Cortex of kidney (tissue), 1 donor: ENCODE results near the gene SMPX.

Experiments
- DNase-seq: peaks from one replicate; lab custom pipeline; 2025; lab: John Stamatoyannopoulos, UW

SMPX gene

GRCh38 chrX:21711129-21711847 is 46.6 kb downstream of the SMPX start:
- no peak for DNase-seq

- no peak for DNase-seq
These were observed 49.8 kb downstream of the SMPX start for GRCh38 chrX:21708116-21708515.

GRCh38 chrX:21705225-21705624 is 52.7 kb downstream of the SMPX start:
- no peak for DNase-seq

- no peak for DNase-seq
These were observed 55.2 kb downstream of the SMPX start for GRCh38 chrX:21702725-21703124.

GRCh38 chrX:21700967-21701366 is 56.9 kb downstream of the SMPX start:
- no peak for DNase-seq

GRCh38 chrX:21700275-21700674 is 57.6 kb downstream of the SMPX start:
- no peak for DNase-seq

- no peak for DNase-seq
These were observed 58.8 kb downstream of the SMPX start for GRCh38 chrX:21699136-21699535.

- no peak for DNase-seq
These were observed 59.6 kb downstream of the SMPX start for GRCh38 chrX:21698272-21698671.

GRCh38 chrX:21691512-21692018 is 66.4 kb downstream of the SMPX start:
- DNase-seq = no peak

DNA sequence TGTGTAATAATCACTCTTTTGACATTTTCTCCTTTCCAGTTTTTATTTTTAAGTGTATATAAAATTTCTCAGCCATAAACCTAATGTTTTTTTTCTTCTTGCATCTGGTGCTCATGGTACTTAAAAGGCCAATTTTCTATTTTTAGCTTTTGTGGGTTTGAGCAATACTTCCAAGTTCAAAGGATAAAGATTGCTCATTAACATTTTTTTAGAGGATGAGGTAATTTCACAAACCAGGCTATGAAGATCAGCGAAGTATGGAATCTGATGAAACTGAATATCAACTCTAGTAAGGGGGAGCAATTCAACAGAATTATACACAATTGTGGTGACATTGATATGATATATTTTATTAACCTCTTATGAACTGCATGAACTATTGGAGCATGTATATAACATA is 74.0 kb downstream of the SMPX start:
- DNase-seq = no peak

DNA sequence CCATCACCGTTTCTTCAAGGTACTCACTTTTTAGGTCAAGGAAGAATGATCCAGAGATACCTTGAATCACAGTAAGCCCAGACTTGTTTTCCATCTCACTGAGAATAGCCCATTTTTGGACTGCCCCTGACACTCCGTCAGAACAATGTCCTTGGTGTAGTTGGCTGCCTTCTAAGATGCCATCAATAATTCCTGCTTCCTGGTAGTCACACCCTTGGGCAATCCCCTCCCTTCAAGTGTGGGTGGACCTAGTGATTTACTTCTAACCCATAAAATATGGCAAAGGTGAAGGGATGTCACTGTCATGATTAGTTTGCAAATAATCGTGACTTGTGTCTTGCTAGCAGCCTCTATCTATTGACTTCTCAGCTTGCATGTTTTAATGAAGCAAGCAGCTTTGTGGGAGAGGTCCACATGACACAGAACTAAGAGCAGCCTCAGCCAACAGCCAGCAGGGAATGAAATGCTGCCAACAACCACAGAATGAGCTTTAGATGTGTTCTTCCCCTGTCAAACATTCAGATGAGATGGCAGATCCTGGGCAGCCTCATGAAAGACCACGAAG is 79.8 kb downstream of the SMPX start:
- no peak for DNase-seq

- DNase-seq = no peak
These were observed 82.0 kb downstream of the SMPX start for GRCh38 chrX:21675931-21676330.

GRCh38 chrX:21674430-21675186 is 83.3 kb downstream of the SMPX start:
- DNase-seq = no peak

DNA sequence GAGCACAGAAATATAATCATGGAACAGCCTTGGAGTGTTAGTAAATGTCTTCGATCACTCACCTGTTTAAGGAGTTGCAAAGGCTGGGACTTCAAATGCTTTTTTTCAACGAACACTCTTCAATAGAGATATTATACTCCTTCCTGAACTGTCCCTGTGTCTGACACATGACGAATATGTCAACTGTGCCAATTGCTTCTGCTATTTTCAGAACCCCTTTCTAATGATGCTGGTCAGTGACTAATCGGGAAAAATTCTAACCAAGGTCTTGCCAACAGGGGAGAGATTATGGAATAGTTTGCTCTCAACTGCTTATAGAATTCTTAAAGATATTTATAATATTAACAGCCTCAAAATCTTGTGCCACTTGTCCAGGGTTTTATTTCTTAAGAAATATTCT is 91.2 kb downstream of the SMPX start:
- DNase-seq = no peak

- DNase-seq = no peak
These were observed 91.7 kb downstream of the SMPX start for GRCh38 chrX:21666252-21666651.

GRCh38 chrX:21662761-21663160 is 95.2 kb downstream of the SMPX start:
- DNase-seq = no peak

GRCh38 chrX:21661316-21661715 is 96.6 kb downstream of the SMPX start:
- DNase-seq = no peak

DNA sequence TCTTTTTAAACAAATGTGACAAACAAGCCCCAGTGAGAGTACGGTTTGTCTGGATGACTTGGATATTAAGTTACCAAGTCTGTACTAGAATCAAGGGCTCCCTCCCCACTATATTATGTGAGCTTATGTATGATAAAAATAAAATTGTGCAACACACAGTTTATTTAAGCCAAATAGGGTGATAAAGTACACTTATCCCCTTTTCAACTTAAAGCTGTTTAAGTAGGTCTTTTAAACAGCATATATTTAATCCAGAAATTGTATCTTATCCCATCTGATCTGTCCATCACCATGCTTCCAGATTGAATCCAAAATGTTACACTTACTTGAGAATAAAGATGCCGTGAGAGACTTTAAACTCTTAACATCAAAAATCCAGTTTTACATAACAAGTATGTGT is 97.8 kb downstream of the SMPX start:
- no peak for DNase-seq

DNA sequence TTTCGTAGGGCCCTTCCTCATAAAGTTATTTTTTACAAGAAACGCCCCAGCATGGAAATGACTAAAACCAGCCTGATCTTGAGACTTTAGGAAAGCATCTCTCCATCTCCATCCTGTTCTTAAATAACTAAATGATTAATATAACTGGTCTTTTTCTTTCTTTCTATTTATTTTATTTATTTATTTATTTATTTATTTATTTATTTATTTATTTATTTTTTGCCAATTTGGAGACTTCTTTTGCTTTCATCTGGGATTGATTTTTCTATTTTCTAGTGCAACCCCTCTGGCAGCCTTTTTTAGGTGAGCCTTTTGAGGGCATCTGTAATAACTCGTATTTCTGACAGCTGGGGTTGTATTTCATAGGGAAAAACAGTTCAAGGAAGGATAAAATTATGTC is 98.6 kb downstream of the SMPX start:
- no peak for DNase-seq

GRCh38 chrX:21658746-21659145 is 99.2 kb downstream of the SMPX start:
- no peak for DNase-seq

DNA sequence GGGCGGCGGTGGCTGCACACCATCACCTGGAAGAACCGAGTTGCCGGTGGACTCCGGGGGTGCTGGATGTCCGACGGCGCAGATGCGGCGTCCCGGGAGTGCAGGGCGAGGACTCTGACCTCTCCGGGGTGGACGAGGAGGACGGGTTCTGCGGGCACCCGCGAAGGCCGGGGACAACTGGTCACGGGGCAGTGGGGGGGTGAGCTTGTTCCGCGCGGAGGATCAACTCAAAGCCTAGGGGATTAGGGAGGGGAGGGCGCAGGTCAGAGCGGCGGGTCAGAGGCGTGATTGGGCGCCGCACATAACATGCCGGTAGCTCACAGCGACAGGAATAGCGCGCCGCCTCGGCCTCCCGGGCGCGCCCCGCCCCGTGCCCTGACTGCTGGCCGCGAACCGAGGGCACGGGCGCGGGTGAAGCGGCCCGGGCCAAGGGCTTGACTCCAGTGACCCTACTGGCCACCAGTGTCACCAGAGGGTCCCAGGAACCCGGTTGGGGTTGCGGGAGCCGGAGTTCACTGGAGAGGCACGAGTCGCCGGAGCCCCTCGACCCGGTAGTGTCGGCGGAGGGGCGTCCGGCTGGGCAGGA is 99.7 kb downstream of the SMPX start, which contains the start of gene KLHL34:
Gene KLHL34, minus strand, starts transcription at position 179 of the 586 bp plus-strand sequence. CDS start 542 bp downstream, outside the sequence.
- DNase-seq = no peak

DNA sequence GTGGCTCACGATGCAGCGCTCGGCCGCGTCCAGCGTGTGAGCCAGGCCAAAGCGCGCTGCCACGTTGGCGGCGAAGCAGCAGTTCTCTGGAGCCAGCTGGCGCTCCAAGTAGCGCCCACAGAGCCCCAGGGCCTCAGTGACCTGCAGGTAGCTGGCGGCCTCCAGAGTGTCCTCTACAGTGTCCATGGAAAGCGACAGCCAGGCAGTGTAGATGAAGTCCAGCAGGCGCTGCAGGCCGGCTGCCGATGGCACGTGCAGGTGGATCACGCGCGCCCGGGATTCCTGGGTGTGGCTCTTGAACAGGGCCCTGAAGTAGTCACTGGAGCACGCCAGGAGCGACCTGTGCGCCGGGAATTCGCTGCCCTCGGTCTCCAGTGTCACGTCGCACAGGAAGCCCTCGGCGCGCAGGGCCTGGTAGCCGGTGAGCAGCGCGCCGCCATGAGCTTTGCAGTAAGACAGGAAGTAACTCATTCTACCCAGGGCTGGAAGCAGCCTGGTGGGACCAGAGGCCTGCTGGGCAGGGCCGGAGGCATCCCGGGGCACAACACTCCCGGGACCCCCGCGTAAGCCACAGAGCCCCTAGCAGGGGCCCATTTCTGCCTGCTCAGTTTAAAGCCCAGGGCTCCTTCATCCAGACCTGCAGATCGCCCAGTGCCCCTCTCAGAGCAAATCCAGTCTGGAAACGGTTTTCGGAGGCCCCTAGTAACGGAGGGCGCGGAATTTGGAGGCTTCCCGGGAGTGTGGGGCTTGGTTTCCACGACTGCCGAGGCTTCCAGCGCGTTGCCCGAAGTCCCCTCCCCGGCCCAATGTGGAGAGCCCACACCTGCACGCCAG is 100.4 kb downstream of the SMPX start:
- no peak for DNase-seq
